K562 (cell line): ENCODE data around the gene GFAP.

Source experiments
- AFF4 ChIP-seq: sonication (generic); formaldehyde crosslinking; IDR thresholded peaks from 2 replicates; pipeline ENCODE4 v1.8.0; 2023; ENCODE audit warnings: mild to moderate bottlenecking, missing genetic modification reagents
- CREB1 ChIP-seq, 2 experiments: sonication (generic) in 1 of 2; formaldehyde crosslinking in 1 of 2; IDR thresholded peaks; 2 replicates each; pipeline versions ENCODE4 v1.6.1 to v1.8.0; 2012 to 2022; ENCODE audit warnings: inconsistent platforms in 1 of 2, mild to moderate bottlenecking in 1 of 2, missing genetic modification reagents in 1 of 2, moderate library complexity in 1 of 2
- NCOA4 ChIP-seq: fragments of 450-650 bp; IDR thresholded peaks from 2 replicates; pipeline ENCODE4 v1.6.1; 2018; ENCODE audit warnings: mild to moderate bottlenecking; ENCODE audit not compliant: partially characterized antibody
- POLR2G ChIP-seq: fragments of 200-400 bp; formaldehyde crosslinking; IDR thresholded peaks from 2 replicates; pipeline ENCODE4 v1.6.1; 2017; ENCODE audit warnings: low read depth, mild to moderate bottlenecking, antibody characterized with exemption, low read length, moderate library complexity
- RBFOX2 ChIP-seq: fragments of 200-400 bp; formaldehyde crosslinking; IDR thresholded peaks from 2 replicates; pipeline ENCODE4 v1.6.1; 2017; ENCODE audit warnings: low read depth, mild to moderate bottlenecking, low read length, moderate library complexity
- RBM22 ChIP-seq: fragments of 200-400 bp; formaldehyde crosslinking; IDR thresholded peaks from 2 replicates; pipeline ENCODE4 v1.6.1; 2018; ENCODE audit warnings: low read length, low read depth; ENCODE audit not compliant: poor library complexity, severe bottlenecking
- RCOR1 ChIP-seq, 2 experiments: IDR thresholded peaks; 2 replicates each; pipeline ENCODE4 v1.6.1; 2012; ENCODE audit warnings: low read depth in 2 of 2, low read length in 2 of 2, borderline replicate concordance in 1 of 2, improper control_type of control experiment in 1 of 2
- ZBTB43 ChIP-seq: sonication (generic); formaldehyde crosslinking; IDR thresholded peaks from 2 replicates; pipeline ENCODE4 v1.8.0; 2023; ENCODE audit warnings: mild to moderate bottlenecking, missing genetic modification reagents
- ZNF311 ChIP-seq: fragments of 250-450 bp; sonication (Bioruptor Pico); IDR thresholded peaks from 2 replicates; pipeline ENCODE4 v1.4.0; 2020; ENCODE audit warnings: mild to moderate bottlenecking, moderate library complexity
- TF ChIP-seq, protein P1 (sequence below), 3 experiments: IDR thresholded peaks in 2 of 3; conservative IDR thresholded peaks in 1 of 3; 2 replicates each; pipeline ENCODE4 v1.5.1; 2011 to 2012; ENCODE audit warnings: low read length in 3 of 3, mild to moderate bottlenecking in 3 of 3, control low read depth in 2 of 3, improper control_type of control experiment in 1 of 3, inconsistent platforms in 1 of 3, low read depth in 1 of 3, mixed read lengths in 1 of 3, moderate library complexity in 1 of 3; ENCODE audit not compliant: insufficient read depth in 2 of 3

GRCh38 chr17:44931376-44931775, 16.1 kb upstream of the GFAP start:
- TF ChIP-seq ZBTB43 (CRISPR knock-in tag) (no peak), NCOA4 (no peak), RCOR1 (IDR thresholded peaks at IDR 0.05; ENCODE audit: borderline replicate concordance in 1 of 2, low read depth in 2 of 2, low read length in 2 of 2) (no peak), RBFOX2 (no peak), AFF4 (CRISPR knock-in tag) (no peak), RBM22 (no peak), ZNF311 (CRISPR knock-in tag) (no peak), POLR2G (no peak), CREB1 (IDR thresholded peaks at IDR 0.05) (no peak), CREB1 (CRISPR knock-in tag; IDR thresholded peaks at IDR 0.05) (no peak)
- TF ChIP-seq, protein P1, sequence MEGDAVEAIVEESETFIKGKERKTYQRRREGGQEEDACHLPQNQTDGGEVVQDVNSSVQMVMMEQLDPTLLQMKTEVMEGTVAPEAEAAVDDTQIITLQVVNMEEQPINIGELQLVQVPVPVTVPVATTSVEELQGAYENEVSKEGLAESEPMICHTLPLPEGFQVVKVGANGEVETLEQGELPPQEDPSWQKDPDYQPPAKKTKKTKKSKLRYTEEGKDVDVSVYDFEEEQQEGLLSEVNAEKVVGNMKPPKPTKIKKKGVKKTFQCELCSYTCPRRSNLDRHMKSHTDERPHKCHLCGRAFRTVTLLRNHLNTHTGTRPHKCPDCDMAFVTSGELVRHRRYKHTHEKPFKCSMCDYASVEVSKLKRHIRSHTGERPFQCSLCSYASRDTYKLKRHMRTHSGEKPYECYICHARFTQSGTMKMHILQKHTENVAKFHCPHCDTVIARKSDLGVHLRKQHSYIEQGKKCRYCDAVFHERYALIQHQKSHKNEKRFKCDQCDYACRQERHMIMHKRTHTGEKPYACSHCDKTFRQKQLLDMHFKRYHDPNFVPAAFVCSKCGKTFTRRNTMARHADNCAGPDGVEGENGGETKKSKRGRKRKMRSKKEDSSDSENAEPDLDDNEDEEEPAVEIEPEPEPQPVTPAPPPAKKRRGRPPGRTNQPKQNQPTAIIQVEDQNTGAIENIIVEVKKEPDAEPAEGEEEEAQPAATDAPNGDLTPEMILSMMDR (IDR thresholded peaks at IDR 0.05 in 2 of 3, conservative IDR thresholded peaks at IDR 0.05 in 1 of 3; ENCODE audit: insufficient read depth in 2 of 3, low read depth in 1 of 3, low read length in 3 of 3), result no peak
